Esophagus (tissue), 2 donors: Measurements from ENCODE around the gene TRAPPC10. TPM values are rescaled to one million over a fixed set of nuclear protein-coding genes. Genes with fewer than 3 reads are reported as not detected.

ENCODE experiments used
- H3K27ac ChIP-seq, 2 donors: one replicate each; pipeline ENCODE4 v1.5.1; 2013; ENCODE audit warnings: low read depth in 2 of 2, mild to moderate bottlenecking in 2 of 2, inconsistent platforms in 1 of 2, low read length in 1 of 2, moderate library complexity in 1 of 2
- H3K27me3 ChIP-seq, 2 donors: one replicate each; pipeline ENCODE4 v1.6.1; 2013; ENCODE audit warnings: low read length in 2 of 2, control low read depth in 1 of 2, mild to moderate bottlenecking in 1 of 2; ENCODE audit not compliant: insufficient read depth in 2 of 2, control insufficient read depth in 1 of 2
- H3K36me3 ChIP-seq, 2 donors: one replicate each; pipeline ENCODE4 v1.6.1; 2013; ENCODE audit warnings: low read length in 1 of 2; ENCODE audit not compliant: control insufficient read depth in 2 of 2, insufficient read depth in 2 of 2
- H3K4me1 ChIP-seq, 2 donors: one replicate each; pipeline ENCODE4 v1.6.1; 2013; ENCODE audit warnings: low read length in 1 of 2; ENCODE audit not compliant: control insufficient read depth in 2 of 2, insufficient read depth in 2 of 2
- H3K4me3 ChIP-seq, 2 donors: one replicate each; pipeline ENCODE4 v1.5.1; 2013; ENCODE audit warnings: low read length in 2 of 2, mild to moderate bottlenecking in 2 of 2, low read depth in 1 of 2, moderate library complexity in 1 of 2
- H3K9me3 ChIP-seq, 2 donors: one replicate each; pipeline ENCODE4 v1.6.1; 2013; ENCODE audit warnings: mild to moderate bottlenecking in 2 of 2, low read depth in 1 of 2, low read length in 1 of 2, moderate library complexity in 1 of 2; ENCODE audit not compliant: control insufficient read depth in 2 of 2, insufficient read depth in 1 of 2
- WGBS, 2 donors: extraction: QIAGEN DNeasy Blood & Tissue Kit; methylation state at CpG; one replicate each; pipeline ENCODE4 v1.1.7; 2013; 5-methylcytosine and 5-hydroxymethylcytosine counted together
- polyA plus RNA-seq, 2 donors: library from polyadenylated mRNA; stranded (reverse); fragments of 200-250 nt; gene quantifications; one replicate each; pipeline ENCODE4 v1.2.3, GENCODE V29; 2013
- donor health status: healthy with polysubstance abuse.
- donor health status: Bipolar disorder and iron deficiency.

TRAPPC10 gene
- polyA plus RNA-seq, 2 donors: 6.8 to 7.7 TPM

GRCh38 chr21:44054710-44055109 is 42.6 kb downstream of the TRAPPC10 start:
- Histone ChIP-seq H3K4me3 (no peak overlapping the region), H3K27me3 (no peaks in the 10 kb centered on the region), H3K36me3 (peaks cover 0 to 23% of the 10 kb centered on the region in 2 donors), H3K4me1 (peaks cover 0 to 4% of the 10 kb centered on the region in 2 donors), H3K27ac (no peak overlapping the region), H3K9me3 (no peaks in the 10 kb centered on the region)
- 74 to 77% methylated on average over 5 of the region's 5 CpGs for WGBS, 2 donors

- H3K4me1 ChIP-seq: no peaks in the 10 kb centered on the region
- 93 to 95% methylated on average over 9 of the region's 9 CpGs for WGBS, 2 donors
- H3K9me3 ChIP-seq: no peaks in the 10 kb centered on the region
- no peaks in the 10 kb centered on the region for H3K27me3 ChIP-seq
- no peak overlapping the region for H3K4me3 ChIP-seq
- no peak overlapping the region for H3K27ac ChIP-seq
- H3K36me3 ChIP-seq: peaks cover 0 to 25% of the 10 kb centered on the region in 2 donors
These were observed 44.9 kb downstream of the TRAPPC10 start for GRCh38 chr21:44057055-44057454.

- Histone ChIP-seq H3K9me3 (no peaks in the 10 kb centered on the region), H3K27me3 (no peaks in the 10 kb centered on the region), H3K27ac (no peak overlapping the region), H3K4me1 (no peaks in the 10 kb centered on the region), H3K4me3 (no peak overlapping the region), H3K36me3 (peaks cover 0 to 28% of the 10 kb centered on the region in 2 donors)
- WGBS, 2 donors: 91 to 94% methylated on average over 15 of the region's 15 CpGs
These were observed 46.0 kb downstream of the TRAPPC10 start for GRCh38 chr21:44057960-44058651.

- no peak overlapping the region for H3K27ac ChIP-seq
- H3K4me1 ChIP-seq: no peaks in the 10 kb centered on the region
- H3K9me3 ChIP-seq: no peaks in the 10 kb centered on the region
- H3K4me3 ChIP-seq: no peak overlapping the region
- 91 to 92% methylated on average over 12 of the region's 12 CpGs for WGBS, 2 donors
- peaks cover 0 to 33% of the 10 kb centered on the region in 2 donors for H3K36me3 ChIP-seq
- H3K27me3 ChIP-seq: no peaks in the 10 kb centered on the region
These were observed 46.5 kb downstream of the TRAPPC10 start for GRCh38 chr21:44058652-44058964.

- Histone ChIP-seq H3K4me3 (no peak overlapping the region), H3K9me3 (no peaks in the 10 kb centered on the region), H3K27me3 (no peaks in the 10 kb centered on the region), H3K36me3 (peaks cover 0 to 35% of the 10 kb centered on the region in 2 donors), H3K27ac (no peak overlapping the region), H3K4me1 (no peaks in the 10 kb centered on the region)
- 90 to 92% methylated on average over 17 of the region's 17 CpGs for WGBS, 2 donors
These were observed 46.9 kb downstream of the TRAPPC10 start for GRCh38 chr21:44058981-44059380.

- no peak overlapping the region for H3K27ac ChIP-seq
- no peaks in the 10 kb centered on the region for H3K27me3 ChIP-seq
- 90 to 91% methylated on average over 4 of the region's 4 CpGs for WGBS, 2 donors
These were observed 47.6 kb downstream of the TRAPPC10 start for GRCh38 chr21:44059710-44060109.

GRCh38 chr21:44062380-44062779 is 50.3 kb downstream of the TRAPPC10 start:
- no peak overlapping the region for H3K27ac ChIP-seq
- H3K27me3 ChIP-seq: no peaks in the 10 kb centered on the region
- H3K4me1 ChIP-seq: no peaks in the 10 kb centered on the region
- no peak overlapping the region for H3K4me3 ChIP-seq
- no peaks in the 10 kb centered on the region for H3K9me3 ChIP-seq
- peaks cover 0 to 29% of the 10 kb centered on the region in 2 donors for H3K36me3 ChIP-seq
- 89 to 92% methylated on average over 7 of the region's 7 CpGs for WGBS, 2 donors

More at GRCh38 chr21:44059710-44060109, 47.6 kb downstream of the TRAPPC10 start:
- no peaks in the 10 kb centered on the region for H3K4me1 ChIP-seq
- no peaks in the 10 kb centered on the region for H3K9me3 ChIP-seq
- peaks cover 0 to 35% of the 10 kb centered on the region in 2 donors for H3K36me3 ChIP-seq
- H3K4me3 ChIP-seq: no peak overlapping the region

- Histone ChIP-seq H3K4me3 (no peak overlapping the region), H3K4me1 (no peaks in the 10 kb centered on the region), H3K27ac (no peak overlapping the region), H3K27me3 (no peaks in the 10 kb centered on the region), H3K9me3 (no peaks in the 10 kb centered on the region), H3K36me3 (peaks cover 0 to 29% of the 10 kb centered on the region in 2 donors)
- WGBS, 2 donors: 94 to 95% methylated on average over 19 of the region's 19 CpGs
These were observed 51.2 kb downstream of the TRAPPC10 start for GRCh38 chr21:44063151-44063912.

- Histone ChIP-seq H3K4me1 (no peaks in the 10 kb centered on the region), H3K4me3 (no peak overlapping the region), H3K27me3 (no peaks in the 10 kb centered on the region), H3K9me3 (no peaks in the 10 kb centered on the region), H3K36me3 (peaks cover 0 to 24% of the 10 kb centered on the region in 2 donors), H3K27ac (no peak overlapping the region)
- 84 to 85% methylated on average over 13 of the region's 13 CpGs for WGBS, 2 donors
These were observed 52.8 kb downstream of the TRAPPC10 start for GRCh38 chr21:44064852-44065403.
